HCT116 (cell line): ENCODE results near the gene ESPNL. TPM values are rescaled to one million over a fixed set of nuclear protein-coding genes. Genes with fewer than 3 reads are reported as not detected.

Source experiments
- ATAC-seq: fragments of 200-7000 bp; cut with Tn5 transposase; 2 replicates; pipeline ENCODE4 v1.9.1; 2020; ENCODE audit warnings: mild to moderate bottlenecking, moderate library complexity
- BruUV-seq: library from RNA; stranded (reverse); fragments of 400-500 nt; replicated peaks from 2 replicates; lab custom pipeline; 2021; lab: Mats Ljungman, UMichigan
- CTCF ChIA-PET: fragments of 300-600 bp; sonication (Branson Sonifier 250); formaldehyde crosslinking; loops from one replicate; lab custom pipeline; 2021; ENCODE audit warnings: antibody characterized with exemption; lab: Charles Lee
- POLR2A ChIA-PET: fragments of 300-600, 350-600 bp; sonication (Branson Sonifier 250); formaldehyde crosslinking; loops from one replicate; lab custom pipeline; 2021; ENCODE audit warnings: antibody characterized with exemption; lab: Charles Lee
- RAD21 ChIA-PET, 2 experiments: fragments of 300-600 bp; sonication (Branson Sonifier 250); formaldehyde crosslinking; loops; one replicate each; lab custom pipeline; 2023; ENCODE audit warnings: low total read pairs in 2 of 2; ENCODE audit not compliant: uncharacterized antibody in 2 of 2, unreplicated experiment in 2 of 2, low non-redundant PET in 1 of 2; lab: Charles Lee
- DNase-seq: peaks from one replicate; pipeline ENCODE4 v3.0.0-alpha.2; 2010; ENCODE audit warnings: low read depth, low spot score
- H2AFZ ChIP-seq: fragments of 200-600 bp; shearing (Covaris generic), sonication (generic); 2 replicates; pipeline ENCODE4 v1.6.1; 2017; ENCODE audit warnings: low read depth, mixed run types, mixed read lengths, antibody characterized with exemption, low read length; ENCODE audit not compliant: poor library complexity, severe bottlenecking
- H3K27ac ChIP-seq: 2 replicates; pipeline ENCODE4 v1.5.1; 2012; ENCODE audit warnings: low read depth, low read length
- H3K27me3 ChIP-seq: fragments of 200-600 bp; sonication (generic); 2 replicates; pipeline ENCODE4 v1.6.1; 2016; ENCODE audit warnings: mixed run types, low read length, mixed read lengths; ENCODE audit not compliant: insufficient read depth
- H3K36me3 ChIP-seq, 2 experiments: fragments of 200-500 bp in 1 of 2; fragments of 200-600 bp in 1 of 2; sonication (Bioruptor generic) in 1 of 2; sonication (generic) in 1 of 2; 2 replicates each; pipeline versions ENCODE4 v1.5.1 to v1.6.1; 2014 to 2016; ENCODE audit warnings: low read length in 2 of 2, inconsistent platforms in 1 of 2, mixed read lengths in 1 of 2, mixed run types in 1 of 2; ENCODE audit not compliant: insufficient read depth in 2 of 2, control insufficient read depth in 1 of 2
- H3K4me1 ChIP-seq, 2 experiments: fragments of 200-600 bp in 1 of 2; sonication (generic) in 1 of 2; 2 replicates each; pipeline versions ENCODE4 v1.5.1 to v1.6.1; 2012 to 2017; ENCODE audit warnings: low read length in 2 of 2, inconsistent platforms in 1 of 2, mild to moderate bottlenecking in 1 of 2, mixed read lengths in 1 of 2, mixed run types in 1 of 2, moderate library complexity in 1 of 2; ENCODE audit not compliant: insufficient read depth in 2 of 2, control insufficient read depth in 1 of 2
- H3K4me2 ChIP-seq: fragments of 200-600 bp; sonication (generic); 2 replicates; pipeline ENCODE4 v1.6.1; 2017; ENCODE audit warnings: mixed run types, low read length, mixed read lengths
- H3K4me3 ChIP-seq, 2 experiments: fragments of 200-600 bp in 1 of 2; sonication (generic) in 1 of 2; replicated peaks in 1 of 2; 2 replicates each; pipeline ENCODE4 v1.5.1; 2011 to 2016; ENCODE audit warnings: low read length in 2 of 2, control low read depth in 1 of 2, low read depth in 1 of 2, mild to moderate bottlenecking in 1 of 2, mixed read lengths in 1 of 2, mixed run types in 1 of 2
- H3K79me2 ChIP-seq: fragments of 200-600 bp; sonication (generic); 2 replicates; pipeline ENCODE4 v1.6.1; 2017; ENCODE audit warnings: mild to moderate bottlenecking, mixed run types, low read length, moderate library complexity, mixed read lengths; ENCODE audit not compliant: insufficient read depth
- H3K9ac ChIP-seq: fragments of 200-600 bp; sonication (generic); 2 replicates; pipeline ENCODE4 v1.6.1; 2016; ENCODE audit warnings: low read length, mixed read lengths
- H3K9me2 ChIP-seq: fragments of 200-600 bp; sonication (generic), shearing (Covaris generic); 2 replicates; pipeline ENCODE4 v1.6.1; 2017; ENCODE audit warnings: mixed run types, mild to moderate bottlenecking, moderate library complexity; ENCODE audit not compliant: insufficient read depth
- H3K9me3 ChIP-seq, 2 experiments: fragments of 200-500 bp in 1 of 2; fragments of 200-600 bp in 1 of 2; sonication (Bioruptor generic) in 1 of 2; sonication (generic) in 1 of 2; 2 replicates each; pipeline ENCODE4 v1.6.1; 2014 to 2017; ENCODE audit warnings: low read length in 2 of 2, mixed read lengths in 2 of 2, inconsistent platforms in 1 of 2, low read depth in 1 of 2, mild to moderate bottlenecking in 1 of 2, mixed run types in 1 of 2, moderate library complexity in 1 of 2; ENCODE audit not compliant: control insufficient read depth in 1 of 2, insufficient read depth in 1 of 2
- H4K20me1 ChIP-seq: fragments of 200-600 bp; sonication (generic), shearing (Covaris generic); 2 replicates; pipeline ENCODE4 v1.6.1; 2017; ENCODE audit warnings: mixed run types, mild to moderate bottlenecking, moderate library complexity; ENCODE audit not compliant: insufficient read depth
- ATF3 ChIP-seq: IDR thresholded peaks from 2 replicates; pipeline ENCODE4 v1.6.1; 2012
- CEBPB ChIP-seq: IDR thresholded peaks from 2 replicates; pipeline ENCODE4 v1.6.1; 2012; ENCODE audit warnings: low read depth
- CTCF ChIP-seq, 3 experiments: fragments of 200-600 bp in 1 of 3; sonication (generic) in 1 of 3; IDR thresholded peaks in 2 of 3; conservative IDR thresholded peaks in 1 of 3; 2 replicates each; pipeline ENCODE4 v1.5.1; 2012 to 2017; ENCODE audit warnings: low read depth in 2 of 3, low read length in 2 of 3, antibody characterized with exemption in 1 of 3, borderline replicate concordance in 1 of 3, control low read depth in 1 of 3, mild to moderate bottlenecking in 1 of 3, mixed read lengths in 1 of 3, mixed run types in 1 of 3, moderate library complexity in 1 of 3; ENCODE audit not compliant: insufficient read depth in 1 of 3
- EGR1 ChIP-seq: IDR thresholded peaks from 2 replicates; pipeline ENCODE4 v1.6.1; 2012; ENCODE audit warnings: low read depth
- ELF1 ChIP-seq: IDR thresholded peaks from 2 replicates; pipeline ENCODE4 v1.6.1; 2012; ENCODE audit warnings: low read depth, borderline replicate concordance
- EZH2phosphoT487 ChIP-seq: fragments of 200-600 bp; IDR thresholded peaks from 2 replicates; pipeline ENCODE4 v1.6.1; 2018; ENCODE audit warnings: antibody characterized with exemption, borderline replicate concordance
- FOSL1 ChIP-seq: IDR thresholded peaks from 2 replicates; pipeline ENCODE4 v1.6.1; 2012; ENCODE audit warnings: low read depth
- JUND ChIP-seq: IDR thresholded peaks from 2 replicates; pipeline ENCODE4 v1.6.1; 2012
- MAX ChIP-seq: IDR thresholded peaks from 2 replicates; pipeline ENCODE4 v1.6.1; 2012
- POLR2A ChIP-seq: IDR thresholded peaks from 2 replicates; pipeline ENCODE4 v1.7.0; 2011; ENCODE audit warnings: borderline replicate concordance; ENCODE audit not compliant: insufficient read depth, insufficient read length; ENCODE audit errors: extremely low read depth
- POLR2AphosphoS5 ChIP-seq: IDR thresholded peaks from 2 replicates; pipeline ENCODE4 v1.6.1; 2011; ENCODE audit warnings: mild to moderate bottlenecking, low read depth, low read length, moderate library complexity
- RAD21 ChIP-seq: IDR thresholded peaks from 2 replicates; pipeline ENCODE4 v1.6.1; 2012; ENCODE audit warnings: low read depth, mild to moderate bottlenecking
- SIN3A ChIP-seq: IDR thresholded peaks from 2 replicates; pipeline ENCODE4 v1.6.1; 2012; ENCODE audit warnings: low read depth
- TCF7L2 ChIP-seq: IDR thresholded peaks from 2 replicates; pipeline ENCODE4 v1.7.0; 2011; ENCODE audit warnings: borderline replicate concordance, inconsistent platforms; ENCODE audit not compliant: insufficient read depth, insufficient read length; ENCODE audit errors: extremely low read depth
- YY1 ChIP-seq: IDR thresholded peaks from 2 replicates; pipeline ENCODE4 v1.6.1; 2011; ENCODE audit warnings: low read length, low read depth, moderate library complexity, mild to moderate bottlenecking; ENCODE audit not compliant: insufficient replicate concordance; ENCODE audit errors: extremely low read depth
- ZBTB33 ChIP-seq: IDR thresholded peaks from 2 replicates; pipeline ENCODE4 v1.6.1; 2011; ENCODE audit warnings: mild to moderate bottlenecking, low read length, moderate library complexity; ENCODE audit not compliant: insufficient replicate concordance; ENCODE audit errors: extremely low read depth
- ZFX ChIP-seq: fragments of 450-650 bp; IDR thresholded peaks from 2 replicates; pipeline ENCODE4 v1.6.1; 2017
- ZNF274 ChIP-seq: fragments of 200-500 bp; sonication (Bioruptor generic); IDR thresholded peaks from 2 replicates; pipeline ENCODE4 v1.6.1; 2014; ENCODE audit warnings: mild to moderate bottlenecking, low read depth, low read length, inconsistent platforms
- intact Hi-C: fragments of 100-400 bp; cut with micrococcal nuclease; formaldehyde crosslinking; loops from 2 replicates; pipeline ENCODE4 v1.10.0; 2022
- total RNA-seq: library from RNA; stranded (reverse); gene quantifications from one replicate; pipeline ENCODE4 v1.2.1, GENCODE V29; 2021; ENCODE audit not compliant: unreplicated experiment

ESPNL gene
- total RNA-seq, 1 experiment from 2014 or later = 0.22 TPM

GRCh38 chr2:238063414-238064189 is 36.5 kb upstream of the ESPNL start (continued):
- no peak for TF ChIP-seq TCF7L2
- TF ChIP-seq ZNF274 = no peak

GRCh38 chr2:238064376-238064775 is 35.8 kb upstream of the ESPNL start:
- Histone ChIP-seq H4K20me1 (no peaks in the 10 kb centered on the region), H3K9ac (no peak overlapping the region), H3K4me1 (peaks cover 8 to 20% of the 10 kb centered on the region in 2 experiments; a peak in 2 of 4 replicates), H3K9me3 (no peaks in the 10 kb centered on the region), H3K9me2 (no peaks in the 10 kb centered on the region), H3K4me2 (no peak overlapping the region), H3K4me3 (no peak overlapping the region), H3K27me3 (no peaks in the 10 kb centered on the region), H3K36me3 (peaks cover 13 to 36% of the 10 kb centered on the region in 2 experiments; a peak in 3 of 4 replicates), H3K79me2 (peaks cover 40% of the 10 kb centered on the region), H3K27ac (no peak overlapping the region), H2AFZ (no peak overlapping the region)
- no peak for DNase-seq
- no TSS peak for BruUV-seq
- ChIA-PET CTCF (no interaction called here), RAD21 (no interaction called here), POLR2A (interaction anchor here (1.0 kb wide), 1 partner anchor 34 kb away, joined by 3 read pairs; no protein-coding TSS in a partner anchor)
- ATAC-seq = no peak
- intact Hi-C loops = no loop called here
- TF ChIP-seq FOSL1 (no peak), MAX (no peak), CEBPB (no peak), SIN3A (no peak), YY1 (no peak), ZBTB33 (no peak), CTCF (IDR thresholded peaks at IDR 0.05 in 2 of 3, conservative IDR thresholded peaks at IDR 0.05 in 1 of 3; ENCODE audit: borderline replicate concordance in 1 of 3, insufficient read depth in 1 of 3, low read depth in 2 of 3, low read length in 2 of 3) (no peak), ZNF274 (no peak), ZFX (no peak), POLR2AphosphoS5 (no peak), EGR1 (no peak), POLR2A (no peak), ELF1 (no peak), ATF3 (no peak), JUND (no peak), EZH2phosphoT487 (no peak), RAD21 (no peak)
